ENCODE results near the gene COL18A1. TPM values are rescaled to one million over a fixed set of nuclear protein-coding genes. Genes with fewer than 3 reads are reported as not detected.

The COL18A1 gene
- polyA plus RNA-seq, 2 of the 4 experiments (the other 2 are of a cell fraction) = 17.3 to 88.4 TPM

GRCh38 chr21:45414396-45415187, 9.6 kb downstream of the COL18A1 start:
- CTCF ChIA-PET = interaction anchor here (1.7 kb wide), 1 partner anchor 122 kb away, joined by 6 read pairs; no protein-coding TSS in a partner anchor
- TF ChIP-seq ZSCAN20 (CRISPR knock-in tag; IDR thresholded peaks at IDR 0.05) = no peak
- TF ChIP-seq FOSL2 (IDR thresholded peaks at IDR 0.05) = no peak
- no peak for TF ChIP-seq FOSL2 (CRISPR knock-in tag; IDR thresholded peaks at IDR 0.05)
- TF ChIP-seq CEBPB (IDR thresholded peaks at IDR 0.05) = no peak
- no peak for TF ChIP-seq EHMT2 (IDR thresholded peaks at IDR 0.05; ENCODE audit: low read depth)
- TF ChIP-seq GATA3 (IDR thresholded peaks at IDR 0.05; ENCODE audit: borderline replicate concordance) = no peak
- TF ChIP-seq JUNB (IDR thresholded peaks at IDR 0.05) = no peak
- TF ChIP-seq HOXB5 (CRISPR knock-in tag; IDR thresholded peaks at IDR 0.05) = no peak
- TF ChIP-seq RFX5 (IDR thresholded peaks at IDR 0.05) = no peak
- TF ChIP-seq HES2 (IDR thresholded peaks at IDR 0.05) = no peak
- TF ChIP-seq POLR2AphosphoS2 (conservative IDR thresholded peaks at IDR 0.05; ENCODE audit: low read length) = no peak
- TF ChIP-seq USF2 (IDR thresholded peaks at IDR 0.05) = no peak
- TF ChIP-seq MYC (IDR thresholded peaks at IDR 0.05; ENCODE audit: borderline replicate concordance, low read length) = no peak
- TF ChIP-seq CHD2 (IDR thresholded peaks at IDR 0.05; ENCODE audit: low read length, partially characterized antibody) = no peak
- TF ChIP-seq HEYL (CRISPR knock-in tag; IDR thresholded peaks at IDR 0.05) = no peak
- TF ChIP-seq FOSB (CRISPR knock-in tag; IDR thresholded peaks at IDR 0.05) = no peak
- no peak for TF ChIP-seq HDAC2 (IDR thresholded peaks at IDR 0.05)
- no peak for TF ChIP-seq MAX (IDR thresholded peaks at IDR 0.05)
- TF ChIP-seq BCL3 (IDR thresholded peaks at IDR 0.05) = no peak
- POLR2A ChIA-PET = no interaction called here
- DNase-seq (ENCODE audit: low read depth in 1 of 2, low spot score in 1 of 2) = no peak
- Histone ChIP-seq H3K4me3 (no peak overlapping the region), H3K4me2 (no peak overlapping the region), H3K27ac (no peak overlapping the region), H3K9me3 (no peaks in the 10 kb centered on the region), H3K4me1 (0 out of 3 replicates have a peak, but pooled peaks cover 2% of the 10 kb centered on the region)
- FAIRE-seq = no peak
- ATAC-seq = no peak
- WGBS (ENCODE audit: missing lambda C conversion rate) = 95% methylated on average over 20 of the region's 25 CpGs

- ChIA-PET CTCF (no interaction called here), POLR2A (no interaction called here)
- peaks cover 4% of the 10 kb centered on the region for H3K4me1 ChIP-seq
- DNase-seq (ENCODE audit: low read depth in 1 of 2, low spot score in 1 of 2) (no peak), ATAC-seq (no peak), FAIRE-seq (no peak)
- no peak for TF ChIP-seq TP53 (CRISPR knock-in tag; IDR thresholded peaks at IDR 0.05)
- no peak for TF ChIP-seq NFE2L2 (conservative IDR thresholded peaks at IDR 0.05; ENCODE audit: low read length)
- no peak for TF ChIP-seq JUN (IDR thresholded peaks at IDR 0.05)
- TF ChIP-seq CHD4 (IDR thresholded peaks at IDR 0.05; ENCODE audit: borderline replicate concordance) = no peak
- TF ChIP-seq ZNF302 (CRISPR knock-in tag; IDR thresholded peaks at IDR 0.05) = no peak
- TF ChIP-seq SREBF2 (IDR thresholded peaks at IDR 0.05) = no peak
- TF ChIP-seq ELK1 (IDR thresholded peaks at IDR 0.05; ENCODE audit: low read depth, low read length) = no peak
- WGBS (ENCODE audit: missing lambda C conversion rate) = 90% methylated on average over 25 of the region's 32 CpGs
- H3K9me3 ChIP-seq = no peaks in the 10 kb centered on the region
- H3K4me2 ChIP-seq = no peak overlapping the region
- no peak overlapping the region for H3K27ac ChIP-seq
- H3K4me3 ChIP-seq = no peak overlapping the region
Observed at GRCh38 chr21:45415188-45415942, 10.4 kb downstream of the COL18A1 start.

All from A549 (cell line).